Fibroblast of peridontal ligament (primary cell): Measurements from ENCODE around the gene SLC35F6.
"Not testable (repeated sequence)": the region's sequence is repeated elsewhere in the genome, so short reads cannot be mapped to it uniquely, and the experiment has no call there.

Experiments
- DNase-seq: peaks from one replicate; pipeline ENCODE4 v3.0.0-alpha.2; 2010; ENCODE audit errors: extremely low read depth

SLC35F6 gene

DNA sequence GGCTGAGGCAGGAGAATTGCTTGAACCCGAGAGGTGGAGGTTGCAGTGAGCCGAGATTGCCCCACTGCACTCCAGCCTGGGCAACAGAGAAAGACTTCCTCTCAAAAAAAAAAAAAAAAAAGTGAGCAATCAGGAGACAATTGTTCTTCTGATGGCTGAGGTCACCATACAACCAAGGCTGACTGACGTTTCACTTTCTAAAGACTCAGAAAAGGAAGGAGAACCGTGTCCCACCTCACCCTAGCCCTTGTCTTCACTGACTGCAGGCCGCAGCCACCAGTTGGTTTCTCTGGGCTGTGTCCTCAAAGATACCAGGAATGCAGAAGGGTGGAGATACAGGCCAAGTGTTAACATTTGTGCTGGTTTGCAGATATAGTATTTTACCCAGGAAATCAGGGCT is 7.7 kb upstream of the SLC35F6 start:
- no peak for DNase-seq

DNA sequence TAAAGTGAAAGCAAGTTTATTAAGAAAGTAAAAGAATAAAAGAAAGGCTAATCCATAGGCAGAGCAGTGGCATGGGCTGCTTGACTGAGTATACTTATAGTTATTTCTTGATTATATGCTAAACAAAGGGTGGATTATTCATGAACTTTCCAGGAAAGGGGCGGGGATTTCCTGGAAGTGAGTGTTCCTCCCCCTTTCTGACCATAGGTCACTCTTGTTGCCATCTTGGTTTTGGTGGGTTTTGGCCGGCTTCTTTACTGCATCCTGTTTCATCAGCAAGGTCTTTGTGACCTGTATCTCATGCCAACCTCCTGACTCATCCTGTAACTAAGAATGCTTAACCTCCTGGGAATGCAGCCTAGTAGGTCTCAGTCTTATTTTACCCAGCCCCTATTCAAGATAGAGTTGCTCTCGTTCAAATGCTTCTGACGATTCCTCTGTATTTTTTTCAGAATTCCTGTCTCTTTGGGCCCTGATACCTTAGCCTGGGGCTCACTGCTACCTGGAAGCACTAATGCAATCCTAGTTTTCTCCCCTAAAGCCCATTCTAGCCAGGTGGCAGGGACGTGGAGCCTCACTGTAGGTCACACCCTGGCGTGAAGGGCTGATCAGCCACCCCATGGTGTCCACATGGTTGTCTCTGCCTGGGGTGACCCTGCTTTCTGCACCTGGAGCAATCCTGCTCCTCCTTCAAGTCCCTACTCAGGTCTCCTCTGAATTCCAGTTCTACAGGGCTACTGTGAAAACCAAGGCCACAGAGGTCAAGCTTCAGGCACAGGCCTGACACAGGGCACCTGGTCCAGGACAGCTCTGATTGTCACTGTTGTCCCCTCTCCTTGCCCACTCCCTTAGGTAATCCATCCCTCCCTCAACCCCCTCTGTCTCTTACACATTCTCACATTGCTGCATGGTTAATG is 6.0 kb upstream of the SLC35F6 start:
- DNase-seq: peak; percentile 99

DNA sequence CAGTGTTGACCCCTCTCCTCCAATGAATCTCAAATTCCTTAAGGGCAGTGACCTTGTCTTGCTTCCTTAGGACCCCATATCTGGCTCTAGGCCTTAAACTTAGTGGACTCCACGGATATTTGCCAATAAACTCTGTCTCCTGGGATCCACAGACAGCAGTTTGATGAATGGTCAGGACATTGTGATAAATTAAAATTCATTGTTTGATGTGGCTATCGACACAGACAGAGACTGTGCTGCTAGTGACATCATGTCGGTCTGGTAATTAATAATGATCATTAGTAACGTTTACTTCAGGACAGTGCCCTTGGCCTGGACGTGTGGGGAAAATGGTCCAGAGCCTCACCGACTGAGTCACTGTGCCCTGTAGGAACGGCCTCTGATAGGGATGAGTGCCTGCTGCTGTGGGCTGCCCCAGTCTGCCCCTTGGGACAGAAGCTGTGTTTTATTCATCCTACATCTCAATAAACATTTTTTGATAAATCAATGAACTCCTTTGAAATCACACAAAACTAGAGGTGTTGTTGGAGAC is 5.2 kb upstream of the SLC35F6 start:
- no peak for DNase-seq

DNA sequence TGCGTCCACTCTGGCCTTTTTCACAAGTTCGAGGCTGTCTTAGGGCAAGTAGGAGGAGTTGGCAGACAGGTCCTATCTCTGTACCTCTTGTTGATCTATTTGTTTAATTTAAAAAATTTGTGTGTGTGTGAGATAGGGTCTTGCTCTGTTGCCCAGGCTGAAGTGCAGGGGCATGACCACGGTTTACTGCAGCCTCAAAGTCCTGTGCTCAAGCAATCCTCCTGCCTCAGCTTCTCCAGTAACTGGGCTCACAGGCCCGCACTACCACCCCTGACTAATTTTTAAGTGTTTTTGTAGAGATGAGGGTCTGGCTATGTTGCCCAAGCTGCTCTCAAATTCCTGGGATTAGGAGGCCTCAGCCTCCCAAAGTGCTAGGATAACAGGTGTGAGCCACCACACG is 4.2 kb upstream of the SLC35F6 start:
- no peak for DNase-seq

DNA sequence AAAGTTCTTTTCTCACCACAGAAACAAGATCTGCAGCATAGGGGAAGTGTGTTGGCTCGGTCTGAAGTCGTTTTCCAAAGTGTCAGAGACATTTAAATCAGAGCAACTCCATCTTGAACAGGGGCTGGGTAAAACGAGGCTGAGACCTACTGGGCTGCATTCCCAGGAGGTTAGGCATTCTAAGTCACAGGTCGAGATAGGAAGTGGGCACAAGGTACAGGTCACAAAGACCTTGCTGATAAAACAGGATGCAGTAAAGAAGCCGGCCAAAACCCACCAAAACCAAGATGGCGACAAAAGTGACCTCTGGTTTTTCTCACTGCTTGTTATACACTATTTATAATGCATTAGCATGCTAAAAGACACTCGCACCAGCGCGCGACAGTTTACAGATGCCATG is 3.1 kb upstream of the SLC35F6 start:
- not testable (repeated sequence) for DNase-seq

DNA sequence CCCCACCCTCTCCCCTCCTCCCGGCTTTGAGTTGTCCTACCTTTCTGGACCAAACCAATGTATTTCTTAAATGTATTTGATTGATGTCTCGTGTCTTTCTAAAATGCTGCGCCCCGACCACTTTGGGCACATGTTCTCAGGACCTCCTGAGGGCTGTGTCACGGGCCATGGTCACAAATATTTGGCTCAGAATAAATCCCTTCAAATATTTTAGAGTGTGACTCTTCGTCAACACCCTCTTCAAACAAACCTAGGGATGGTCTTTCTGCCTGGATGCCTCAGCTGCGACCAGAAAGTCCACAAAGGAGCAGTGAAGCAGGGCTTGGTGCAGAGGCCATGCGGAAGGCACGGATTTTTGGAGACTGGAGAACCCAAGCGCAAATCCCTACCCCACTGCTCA is 1.1 kb upstream of the SLC35F6 start:
- no peak for DNase-seq

DNA sequence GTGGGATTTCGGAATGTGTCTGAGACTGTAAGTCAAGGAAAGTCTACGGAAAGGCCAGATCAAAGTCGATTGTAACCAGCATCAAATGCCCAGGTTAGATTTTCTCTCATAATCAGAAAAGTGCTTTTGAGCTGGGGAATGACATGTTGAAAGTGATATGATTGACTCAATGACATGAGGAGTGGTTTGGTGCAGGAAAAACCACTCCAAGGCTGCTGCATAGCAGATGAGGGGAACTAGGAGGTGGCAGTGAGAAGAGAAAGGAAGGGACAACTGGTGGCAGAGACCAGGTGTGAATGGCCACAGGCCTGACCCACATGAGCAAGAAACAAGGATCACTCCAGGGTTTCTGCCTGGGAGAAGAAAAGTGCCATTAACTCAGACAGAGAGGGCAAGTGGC is 822 bp downstream of the SLC35F6 start:
- no peak for DNase-seq

DNA sequence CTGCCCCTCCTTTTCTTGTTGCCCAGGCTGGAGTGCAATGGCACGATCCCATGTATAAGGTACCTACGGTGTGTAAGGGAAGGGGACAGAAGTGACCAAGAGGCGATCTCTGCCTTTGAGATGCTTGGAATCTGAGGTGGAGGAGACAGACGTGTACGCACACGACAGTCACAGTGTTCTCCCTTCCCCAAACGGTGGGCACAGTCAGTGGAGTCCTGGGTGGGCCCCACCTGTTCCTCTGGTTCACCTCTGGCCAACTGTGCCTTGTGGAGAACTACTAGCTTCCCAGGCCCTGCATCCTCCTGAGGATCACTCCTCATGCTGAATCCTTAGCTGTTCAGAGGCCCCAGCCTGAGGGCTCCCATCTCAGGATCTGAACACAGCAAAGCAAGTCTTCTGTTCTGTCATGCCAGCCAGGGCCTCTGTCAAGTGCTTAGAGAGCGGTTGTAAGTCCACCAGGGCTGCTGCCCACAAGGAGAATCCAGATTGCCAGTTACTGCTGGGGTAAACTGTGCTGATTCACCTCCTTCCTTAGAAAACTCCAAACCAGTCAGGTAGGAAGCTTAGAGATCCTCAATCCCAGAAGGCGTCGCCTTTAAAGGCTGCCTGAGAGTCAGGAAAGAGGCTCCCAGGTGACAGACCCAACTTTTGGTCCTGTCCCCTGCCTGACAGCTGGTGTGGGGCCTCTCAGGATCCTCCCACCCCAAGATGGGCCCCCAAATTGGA is 1.6 kb downstream of the SLC35F6 start:
- no peak for DNase-seq

DNA sequence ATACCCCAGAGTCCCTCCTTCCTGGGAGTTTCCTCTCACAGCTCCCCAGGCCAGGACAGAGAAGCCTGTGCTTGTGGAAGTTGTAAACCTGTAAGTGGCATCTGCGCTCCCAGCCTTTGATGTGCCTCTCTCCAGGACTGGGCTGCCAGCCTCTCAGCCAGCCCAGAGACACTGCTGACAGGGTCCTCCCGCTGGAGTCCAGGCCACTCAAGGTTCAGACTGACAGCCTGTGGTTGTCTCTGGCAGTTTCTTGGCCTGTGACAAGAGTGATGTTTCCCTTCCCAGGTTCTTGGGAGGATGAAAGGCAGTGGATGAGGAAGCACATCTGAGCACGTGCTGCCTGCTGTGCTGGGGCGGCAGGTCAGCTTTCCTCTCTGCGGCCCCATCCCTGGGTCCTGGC is 3.0 kb downstream of the SLC35F6 start:
- DNase-seq: no peak

DNA sequence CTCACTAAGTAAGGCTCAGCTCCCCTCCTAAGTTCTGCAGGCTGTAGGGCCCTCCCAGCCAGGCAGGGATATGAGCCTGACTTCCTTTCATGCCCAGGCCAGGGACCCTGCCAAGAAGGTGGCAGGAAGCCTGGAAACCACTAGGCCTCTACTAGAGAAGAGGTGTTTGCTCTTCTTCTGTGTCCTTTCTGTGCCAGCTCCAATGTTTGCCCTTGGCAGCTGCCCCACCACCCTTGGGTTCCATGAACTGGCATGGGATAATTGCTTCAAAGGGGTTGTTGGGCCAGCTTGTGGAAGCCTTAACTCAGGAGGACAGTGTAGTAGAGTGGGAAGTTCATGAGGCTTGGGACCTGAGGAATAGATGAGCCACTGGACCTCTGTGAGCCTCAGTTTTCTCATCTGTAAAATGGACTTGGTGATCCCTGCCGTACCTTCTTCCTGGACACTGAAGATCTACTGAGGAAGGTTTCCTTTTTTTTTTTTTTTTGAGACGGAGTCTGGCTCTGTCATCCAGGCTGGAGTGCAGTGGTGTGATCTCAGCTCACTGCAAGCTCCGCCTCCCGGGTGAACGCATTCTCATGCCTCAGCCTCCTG is 3.9 kb downstream of the SLC35F6 start:
- no peak for DNase-seq

DNA sequence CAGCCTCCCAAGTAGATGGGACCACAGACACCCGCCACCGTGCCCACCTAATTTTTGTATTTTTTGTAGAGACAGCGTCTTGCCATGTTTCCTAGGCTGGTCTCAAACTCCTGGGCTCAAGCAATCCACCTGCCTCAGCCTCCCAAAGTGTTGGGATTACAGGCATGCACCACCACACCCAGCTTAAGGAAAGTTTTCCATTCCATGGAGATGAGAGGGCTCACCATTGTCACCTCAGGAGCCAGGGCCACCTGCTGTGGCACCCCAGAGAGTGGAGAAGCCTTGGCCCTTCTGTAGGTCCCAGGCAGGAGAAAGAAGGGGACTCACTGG is 4.6 kb downstream of the SLC35F6 start:
- no peak for DNase-seq

DNA sequence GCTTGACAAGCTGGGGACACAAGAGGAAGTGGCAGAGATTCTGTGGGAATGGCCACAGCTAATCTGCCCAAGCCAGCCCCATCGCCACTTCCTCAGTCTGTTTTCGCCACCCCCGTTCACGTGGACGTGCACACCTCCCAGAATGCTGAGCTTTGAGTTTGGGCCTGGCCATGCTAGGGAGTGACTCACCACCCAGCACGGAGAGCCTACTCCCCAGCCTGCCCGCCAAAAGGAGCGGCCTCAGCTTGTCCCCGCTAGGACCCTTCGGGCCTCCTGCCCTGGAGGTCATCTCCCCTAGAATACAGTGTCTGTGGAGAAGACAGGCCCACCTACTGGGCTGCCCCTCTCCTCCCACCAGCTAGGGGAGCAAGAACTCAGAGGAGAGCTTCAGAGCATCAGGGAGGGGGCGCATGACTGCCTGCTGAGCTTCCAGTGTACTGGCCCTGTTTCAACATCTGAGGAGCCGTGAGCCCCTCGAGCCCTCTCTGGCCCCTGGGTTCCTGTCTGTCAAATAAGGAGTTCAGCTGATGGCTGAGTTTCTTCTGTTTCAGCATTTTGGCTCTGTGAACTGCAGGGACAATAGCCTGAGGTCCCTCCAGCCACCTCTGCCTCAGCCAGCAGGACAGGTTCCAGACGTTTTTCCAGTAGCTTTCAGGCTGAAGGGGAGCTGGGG is 5.1 kb downstream of the SLC35F6 start:
- no peak for DNase-seq

DNA sequence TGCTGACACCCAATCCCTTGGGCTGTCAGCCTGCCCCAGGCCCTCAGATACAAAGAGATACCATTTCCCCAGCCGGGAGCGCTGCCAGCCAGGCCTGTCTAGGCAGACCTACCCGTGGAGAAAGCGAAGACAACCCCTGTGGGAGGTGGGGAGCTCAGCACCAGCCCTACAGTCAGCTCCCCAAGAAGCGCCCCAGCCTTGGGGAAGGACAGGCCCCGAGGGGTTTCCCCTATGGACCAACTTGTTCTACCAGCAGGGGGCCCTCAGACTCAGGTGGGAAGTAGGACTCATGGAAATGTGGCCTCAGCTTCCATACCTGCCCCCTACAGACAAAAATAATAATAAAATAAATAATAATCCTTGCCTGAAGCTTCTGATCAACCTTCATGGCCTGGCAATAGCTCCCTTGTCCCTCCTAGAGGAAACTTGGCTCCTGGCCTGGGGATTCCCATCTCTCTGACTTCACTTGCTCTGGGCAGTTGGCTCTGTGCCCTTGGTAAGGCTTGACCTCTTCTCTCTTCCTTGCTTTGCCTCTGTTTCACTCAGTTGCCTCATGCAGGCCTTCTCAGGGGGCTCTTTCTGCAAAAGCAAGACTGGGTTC is 7.0 kb downstream of the SLC35F6 start:
- peak; percentile 90 for DNase-seq

DNA sequence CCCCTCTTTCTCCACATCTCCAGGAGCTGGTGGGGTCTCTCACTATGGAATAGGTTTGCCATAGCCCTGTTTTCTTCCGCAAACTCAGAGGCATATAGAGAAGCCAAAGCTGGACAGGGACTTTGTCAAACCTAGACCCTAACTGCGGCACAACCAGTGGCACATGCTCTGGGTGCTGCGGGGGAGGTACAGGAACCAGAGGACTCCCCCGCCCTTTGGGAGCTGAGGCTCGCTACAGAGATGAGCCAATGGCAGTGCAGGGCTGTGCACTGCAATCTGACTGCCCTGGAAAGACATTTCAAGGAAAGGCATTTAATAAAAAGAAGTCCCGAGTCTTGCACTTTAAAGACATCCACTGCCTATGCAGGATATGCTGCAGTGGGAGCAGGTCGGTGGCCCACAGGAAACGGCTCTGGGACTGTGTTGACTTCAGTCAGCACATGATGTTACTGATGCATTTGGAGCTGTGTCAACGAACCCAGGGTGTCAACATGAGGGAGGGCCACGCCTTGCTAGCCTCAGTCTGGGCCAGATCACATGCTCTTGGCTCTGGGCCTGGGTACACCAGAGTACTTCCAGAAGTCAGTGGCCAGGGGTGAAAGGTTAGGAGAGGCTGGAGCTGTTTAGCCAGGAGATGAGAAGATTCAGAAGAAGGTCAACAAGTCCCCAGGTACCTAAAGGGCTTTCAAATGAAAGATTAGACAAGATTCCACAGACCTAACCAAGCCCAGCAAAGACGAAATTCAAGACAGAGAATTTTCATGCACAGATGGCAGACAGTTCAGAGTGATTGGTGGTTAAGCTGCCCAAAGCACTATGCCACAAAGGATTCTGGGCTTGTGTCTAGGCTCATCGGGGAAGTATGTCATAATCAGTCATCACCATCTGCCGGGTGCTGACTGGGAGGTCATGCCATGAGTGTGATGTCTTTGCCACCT is 8.2 kb downstream of the SLC35F6 start:
- DNase-seq: peak; percentile 75

DNA sequence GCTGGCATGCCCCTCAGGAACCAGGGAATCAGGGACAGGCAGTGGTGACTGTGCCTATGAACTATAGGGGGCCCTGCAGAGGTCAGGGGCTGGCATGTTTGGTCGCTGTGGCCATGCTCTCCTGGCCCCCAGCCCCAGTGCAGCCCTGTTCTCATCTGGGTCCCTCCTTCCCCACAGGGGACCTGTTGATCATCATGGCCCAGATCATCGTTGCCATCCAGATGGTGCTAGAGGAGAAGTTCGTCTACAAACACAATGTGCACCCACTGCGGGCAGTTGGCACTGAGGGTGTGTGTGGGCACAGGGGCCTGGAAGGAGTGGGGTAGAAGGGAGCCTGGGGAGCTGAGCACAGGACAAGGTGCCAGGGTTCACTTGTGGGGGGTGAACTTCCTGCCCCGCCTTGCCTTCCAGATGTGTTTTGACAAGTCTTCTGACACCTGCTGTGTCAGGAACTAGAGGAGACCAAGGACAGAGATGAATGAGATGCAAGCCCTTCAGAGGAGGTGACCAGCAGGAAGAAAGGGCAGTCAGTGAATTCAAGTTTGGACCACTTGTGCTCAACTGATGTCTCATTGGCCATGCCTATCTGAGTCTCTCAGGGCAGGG is 12.2 kb downstream of the SLC35F6 start:
- DNase-seq: no peak

DNA sequence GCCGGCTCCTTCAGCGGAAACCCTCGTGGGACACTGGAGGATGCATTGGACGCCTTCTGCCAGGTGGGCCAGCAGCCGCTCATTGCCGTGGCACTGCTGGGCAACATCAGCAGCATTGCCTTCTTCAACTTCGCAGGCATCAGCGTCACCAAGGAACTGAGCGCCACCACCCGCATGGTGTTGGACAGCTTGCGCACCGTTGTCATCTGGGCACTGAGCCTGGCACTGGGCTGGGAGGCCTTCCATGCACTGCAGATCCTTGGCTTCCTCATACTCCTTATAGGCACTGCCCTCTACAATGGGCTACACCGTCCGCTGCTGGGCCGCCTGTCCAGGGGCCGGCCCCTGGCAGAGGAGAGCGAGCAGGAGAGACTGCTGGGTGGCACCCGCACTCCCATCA is 14.0 kb downstream of the SLC35F6 start:
- DNase-seq: no peak

DNA sequence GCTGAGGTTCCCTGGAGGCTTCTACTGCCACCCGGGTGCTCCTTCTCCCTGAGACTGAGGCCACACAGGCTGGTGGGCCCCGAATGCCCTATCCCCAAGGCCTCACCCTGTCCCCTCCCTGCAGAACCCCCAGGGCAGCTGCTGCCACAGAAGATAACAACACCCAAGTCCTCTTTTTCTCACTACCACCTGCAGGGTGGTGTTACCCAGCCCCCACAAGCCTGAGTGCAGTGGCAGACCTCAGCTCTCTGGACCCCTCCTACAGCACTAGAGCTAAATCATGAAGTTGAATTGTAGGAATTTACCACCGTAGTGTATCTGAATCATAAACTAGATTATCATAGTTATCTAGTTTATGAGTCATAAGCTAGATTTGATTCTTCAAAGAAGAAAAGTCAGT is 14.4 kb downstream of the SLC35F6 start:
- no peak for DNase-seq

DNA sequence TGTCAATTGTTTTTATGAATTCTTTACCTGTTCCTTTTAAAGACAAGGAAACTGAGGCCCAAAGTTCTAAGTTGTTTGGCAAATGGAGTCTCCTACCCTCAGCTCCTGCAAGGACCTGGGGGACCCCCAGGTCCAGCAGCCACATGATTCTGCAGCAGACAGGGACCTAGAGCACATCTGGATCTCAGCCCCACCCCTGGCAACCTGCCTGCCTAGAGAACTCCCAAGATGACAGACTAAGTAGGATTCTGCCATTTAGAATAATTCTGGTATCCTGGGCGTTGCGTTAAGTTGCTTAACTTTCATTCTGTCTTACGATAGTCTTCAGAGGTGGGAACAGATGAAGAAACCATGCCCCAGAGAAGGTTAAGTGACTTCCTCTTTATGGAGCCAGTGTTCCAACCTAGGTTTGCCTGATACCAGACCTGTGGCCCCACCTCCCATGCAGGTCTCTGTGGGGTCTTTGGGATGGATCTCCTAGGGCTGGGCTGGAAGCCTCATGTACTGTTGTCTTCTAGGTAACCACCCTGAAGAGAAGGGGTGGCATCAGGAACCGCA is 16.2 kb downstream of the SLC35F6 start:
- DNase-seq: no peak

DNA sequence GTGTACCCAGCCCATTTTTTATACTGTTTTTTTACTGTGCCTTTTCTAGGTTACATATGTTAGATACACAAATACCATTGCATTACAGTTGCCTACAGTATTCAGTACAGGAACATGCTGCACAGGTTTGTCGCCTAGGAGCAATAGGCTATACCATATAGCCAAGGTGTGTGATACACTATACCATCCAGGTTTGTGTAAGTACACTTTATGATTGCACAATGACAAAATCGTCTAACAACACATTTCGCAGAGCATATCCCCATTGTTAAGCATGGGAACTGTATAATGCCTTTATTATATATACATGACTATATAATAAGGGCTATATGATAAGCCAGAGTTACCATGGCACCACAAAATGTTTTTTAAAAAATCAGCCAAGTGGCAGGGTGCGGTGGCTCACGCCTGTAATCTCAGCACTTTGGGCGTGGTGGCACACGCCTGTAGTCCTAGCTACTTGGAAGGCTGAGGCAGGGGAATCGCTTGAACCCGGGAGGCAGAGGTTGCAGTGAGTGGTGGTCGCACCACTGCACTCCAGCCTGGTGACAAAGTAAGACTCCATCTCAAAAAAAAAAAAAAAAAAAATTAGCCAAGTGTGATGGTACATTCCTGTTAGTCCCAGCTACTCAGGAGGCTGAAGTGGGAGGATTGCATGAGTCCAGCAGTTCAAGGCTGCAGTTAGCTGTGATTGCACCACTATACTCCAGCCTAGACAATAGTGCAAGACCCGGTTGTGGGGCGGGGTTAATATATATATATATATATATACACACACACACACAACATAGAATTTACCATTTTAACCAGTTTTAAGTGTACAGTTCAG is 19.0 kb downstream of the SLC35F6 start:
- no peak for DNase-seq
